ENCODE results near the gene GBGT1. TPM values are rescaled to one million over a fixed set of nuclear protein-coding genes. Genes with fewer than 3 reads are reported as not detected.

Gene GBGT1
- total RNA-seq, 1 donor from 2014 or later = 5.1 TPM

Other genes with a start within 250 kb of the GBGT1 start
- gene TSC1, start 219.3 kb downstream of the GBGT1 start, total RNA-seq = 44.3 TPM
- 0.51 TPM for gene GFI1B, start 185.2 kb downstream of the GBGT1 start, total RNA-seq
- 47.1 TPM for gene GTF3C5, start 132.9 kb downstream of the GBGT1 start, total RNA-seq
- 0.41 TPM for gene CEL, start 101.9 kb downstream of the GBGT1 start, total RNA-seq
- 56.0 TPM for gene RALGDS, start 42.7 kb downstream of the GBGT1 start, total RNA-seq
- not detected for gene OBP2B, start 45.3 kb upstream of the GBGT1 start, total RNA-seq
- 1.4 TPM for gene ABO, start 111.3 kb upstream of the GBGT1 start, total RNA-seq
- 18.9 TPM for gene SURF6, start 172.3 kb upstream of the GBGT1 start, total RNA-seq
- 29.4 TPM for gene MED22, start 184.2 kb upstream of the GBGT1 start, total RNA-seq
- gene RPL7A, start 184.3 kb upstream of the GBGT1 start, total RNA-seq = 1,430 TPM
- gene SURF1, start 192.6 kb upstream of the GBGT1 start, total RNA-seq = 23.6 TPM
- 4.1 TPM for gene SURF2, start 192.6 kb upstream of the GBGT1 start, total RNA-seq
- 160 TPM for gene SURF4, start 212.1 kb upstream of the GBGT1 start, total RNA-seq
- gene STKLD1, start 212.5 kb upstream of the GBGT1 start, total RNA-seq = 0.41 TPM

All from tongue (tissue), 1 donor.